Fibroblast of lung (primary cell): ENCODE measurements around the gene SELP. TPM values are rescaled to one million over a fixed set of nuclear protein-coding genes. Genes with fewer than 3 reads are reported as not detected.

Experiments
- DNase-seq, 2 donors: peaks; one replicate each; pipeline versions ENCODE4 v3.0.0 to v3.0.0-alpha.2; 2010; ENCODE audit warnings: low read depth in 2 of 2
- H2AFZ ChIP-seq: 2 replicates; pipeline ENCODE4 v1.5.1; 2012; ENCODE audit warnings: low read length, control low read depth, inconsistent platforms
- H3K27ac ChIP-seq: 2 replicates; pipeline ENCODE4 v1.5.1; 2011; ENCODE audit warnings: low read length, control low read depth; ENCODE audit not compliant: insufficient read depth
- H3K27me3 ChIP-seq: 2 replicates; pipeline ENCODE4 v1.5.1; 2011; ENCODE audit warnings: mild to moderate bottlenecking, low read length; ENCODE audit not compliant: control insufficient read depth, insufficient read depth
- H3K36me3 ChIP-seq: 2 replicates; pipeline ENCODE4 v1.5.1; 2011; ENCODE audit warnings: low read length; ENCODE audit not compliant: control insufficient read depth, insufficient read depth
- H3K4me1 ChIP-seq: 2 replicates; pipeline ENCODE4 v1.5.1; 2011; ENCODE audit warnings: low read length; ENCODE audit not compliant: control insufficient read depth, insufficient read depth; ENCODE audit errors: extremely low read depth
- H3K4me2 ChIP-seq: 2 replicates; pipeline ENCODE4 v1.5.1; 2011; ENCODE audit warnings: low read length, control low read depth; ENCODE audit not compliant: insufficient read depth; ENCODE audit errors: extremely low read depth
- H3K4me3 ChIP-seq, 4 experiments: fragments of 200-600 bp in 1 of 4; sonication (generic) in 1 of 4; replicated peaks in 1 of 4; 2 replicates each; pipeline ENCODE4 v1.5.1; 2011 to 2016; ENCODE audit warnings: low read length in 4 of 4, low read depth in 3 of 4, mild to moderate bottlenecking in 3 of 4, control low read depth in 2 of 4, inconsistent platforms in 1 of 4, mixed read lengths in 1 of 4; ENCODE audit not compliant: insufficient read depth in 1 of 4; ENCODE audit errors: control extremely low read depth in 1 of 4
- H3K79me2 ChIP-seq: 2 replicates; pipeline ENCODE4 v1.5.1; 2012; ENCODE audit warnings: mild to moderate bottlenecking, low read length, inconsistent platforms; ENCODE audit not compliant: control insufficient read depth, insufficient read depth
- H3K9ac ChIP-seq: 2 replicates; pipeline ENCODE4 v1.5.1; 2011; ENCODE audit warnings: mild to moderate bottlenecking, low read length, control low read depth; ENCODE audit not compliant: insufficient read depth
- H3K9me3 ChIP-seq: 2 replicates; pipeline ENCODE4 v1.5.1; 2012; ENCODE audit warnings: low read depth, low read length; ENCODE audit not compliant: control insufficient read depth, insufficient read depth
- H4K20me1 ChIP-seq: 2 replicates; pipeline ENCODE4 v1.5.1; 2011; ENCODE audit warnings: low read length; ENCODE audit not compliant: control insufficient read depth, insufficient read depth; ENCODE audit errors: extremely low read depth
- EZH2 ChIP-seq: IDR thresholded peaks from 2 replicates; pipeline ENCODE4 v1.5.1; 2012; ENCODE audit warnings: low read length, control low read depth, mild to moderate bottlenecking; ENCODE audit errors: missing control alignments
- polyA plus RNA-seq, 2 donors: library from polyadenylated mRNA; depleted of rRNA in 1 of 2; stranded (reverse) in 1 of 2; unstranded in 1 of 2; fragments of >200 nt; gene quantifications; 2 replicates each; pipeline ENCODE4 v1.2.1, GENCODE V29; 2011 to 2012; ENCODE audit warnings: missing spikeins in 1 of 2
- total RNA-seq: library from RNA; depleted of rRNA; stranded (reverse); fragments of >200 nt; gene quantifications from 2 replicates; pipeline ENCODE4 v1.2.1, GENCODE V29; 2014
- TF ChIP-seq, protein P1 (sequence below), 2 donors: IDR thresholded peaks in 1 of 2; conservative IDR thresholded peaks in 1 of 2; 1 replicate in 1 of 2; 2 replicates in 1 of 2; pipeline ENCODE4 v1.5.1; 2011 to 2012; ENCODE audit warnings: low read length in 2 of 2, control low read depth in 1 of 2, inconsistent platforms in 1 of 2, low read depth in 1 of 2, mild to moderate bottlenecking in 1 of 2

The SELP gene
- total and polyA plus RNA-seq, 2 donors (not counting 1 experiment from before 2014, with no cell fraction given): not detected

DNA sequence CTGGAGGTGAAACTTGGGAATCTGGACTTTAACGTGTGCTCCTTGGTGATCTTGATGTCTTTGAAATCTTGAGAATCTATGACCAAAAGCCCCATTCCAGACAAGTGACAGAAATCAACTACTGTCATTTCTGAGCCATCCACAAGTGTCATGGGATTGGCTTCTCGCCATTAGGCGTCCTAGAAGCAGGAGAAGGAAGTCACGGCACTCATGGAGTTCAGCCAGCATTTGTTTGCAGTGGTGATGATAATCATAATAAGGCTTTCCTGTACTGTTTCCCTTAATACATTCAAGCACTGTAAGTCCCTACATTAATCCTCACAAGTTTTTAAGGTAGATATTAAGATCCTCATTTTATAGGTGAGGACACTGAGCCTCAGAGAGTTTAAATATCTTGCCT, 55.6 kb downstream of the SELP start:
- TF ChIP-seq, protein P1, sequence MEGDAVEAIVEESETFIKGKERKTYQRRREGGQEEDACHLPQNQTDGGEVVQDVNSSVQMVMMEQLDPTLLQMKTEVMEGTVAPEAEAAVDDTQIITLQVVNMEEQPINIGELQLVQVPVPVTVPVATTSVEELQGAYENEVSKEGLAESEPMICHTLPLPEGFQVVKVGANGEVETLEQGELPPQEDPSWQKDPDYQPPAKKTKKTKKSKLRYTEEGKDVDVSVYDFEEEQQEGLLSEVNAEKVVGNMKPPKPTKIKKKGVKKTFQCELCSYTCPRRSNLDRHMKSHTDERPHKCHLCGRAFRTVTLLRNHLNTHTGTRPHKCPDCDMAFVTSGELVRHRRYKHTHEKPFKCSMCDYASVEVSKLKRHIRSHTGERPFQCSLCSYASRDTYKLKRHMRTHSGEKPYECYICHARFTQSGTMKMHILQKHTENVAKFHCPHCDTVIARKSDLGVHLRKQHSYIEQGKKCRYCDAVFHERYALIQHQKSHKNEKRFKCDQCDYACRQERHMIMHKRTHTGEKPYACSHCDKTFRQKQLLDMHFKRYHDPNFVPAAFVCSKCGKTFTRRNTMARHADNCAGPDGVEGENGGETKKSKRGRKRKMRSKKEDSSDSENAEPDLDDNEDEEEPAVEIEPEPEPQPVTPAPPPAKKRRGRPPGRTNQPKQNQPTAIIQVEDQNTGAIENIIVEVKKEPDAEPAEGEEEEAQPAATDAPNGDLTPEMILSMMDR (conservative IDR thresholded peaks at IDR 0.05 in 1 of 2, IDR thresholded peaks at IDR 0.05 in 1 of 2; ENCODE audit: low read depth in 1 of 2, low read length in 2 of 2): no peak
- no peak for TF ChIP-seq EZH2
- Histone ChIP-seq H3K9ac (no peak overlapping the region), H3K4me3 (no peak overlapping the region), H4K20me1 (no peaks in the 10 kb centered on the region), H3K27ac (no peak overlapping the region), H3K4me2 (no peak overlapping the region), H3K4me1 (no peaks in the 10 kb centered on the region), H2AFZ (no peak overlapping the region), H3K79me2 (no peaks in the 10 kb centered on the region), H3K9me3 (no peaks in the 10 kb centered on the region), H3K27me3 (no peaks in the 10 kb centered on the region), H3K36me3 (no peaks in the 10 kb centered on the region)
- no peak for DNase-seq

DNA sequence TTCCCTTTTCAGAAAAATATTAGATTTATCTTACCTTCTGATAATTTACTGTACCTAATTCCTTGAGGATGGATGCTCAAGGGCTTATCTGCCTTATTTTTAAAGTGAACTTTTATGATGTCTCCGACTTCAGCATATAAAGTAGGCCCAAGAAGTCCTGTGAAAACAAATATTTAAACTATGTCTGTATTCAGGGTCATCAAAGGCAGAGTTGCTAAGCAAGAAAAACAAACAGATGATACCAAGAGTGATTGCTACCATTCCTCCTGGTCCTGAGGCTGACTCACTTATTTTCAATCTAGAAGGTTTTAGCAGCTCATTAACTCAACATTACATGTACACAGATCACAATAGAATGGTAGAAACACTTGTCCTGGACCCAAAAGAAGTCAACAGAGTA, 57.7 kb downstream of the SELP start:
- Histone ChIP-seq H3K36me3 (no peaks in the 10 kb centered on the region), H3K79me2 (no peaks in the 10 kb centered on the region), H3K27me3 (no peaks in the 10 kb centered on the region), H2AFZ (no peak overlapping the region), H3K9me3 (no peaks in the 10 kb centered on the region), H3K4me3 (no peak overlapping the region), H3K9ac (no peak overlapping the region), H3K27ac (no peak overlapping the region), H4K20me1 (no peaks in the 10 kb centered on the region), H3K4me1 (no peaks in the 10 kb centered on the region), H3K4me2 (no peak overlapping the region)
- TF ChIP-seq, protein P1 (conservative IDR thresholded peaks at IDR 0.05 in 1 of 2, IDR thresholded peaks at IDR 0.05 in 1 of 2; ENCODE audit: low read depth in 1 of 2, low read length in 2 of 2): no peak
- no peak for TF ChIP-seq EZH2
- peak in 1 of 2 donors; percentile 8 for DNase-seq

DNA sequence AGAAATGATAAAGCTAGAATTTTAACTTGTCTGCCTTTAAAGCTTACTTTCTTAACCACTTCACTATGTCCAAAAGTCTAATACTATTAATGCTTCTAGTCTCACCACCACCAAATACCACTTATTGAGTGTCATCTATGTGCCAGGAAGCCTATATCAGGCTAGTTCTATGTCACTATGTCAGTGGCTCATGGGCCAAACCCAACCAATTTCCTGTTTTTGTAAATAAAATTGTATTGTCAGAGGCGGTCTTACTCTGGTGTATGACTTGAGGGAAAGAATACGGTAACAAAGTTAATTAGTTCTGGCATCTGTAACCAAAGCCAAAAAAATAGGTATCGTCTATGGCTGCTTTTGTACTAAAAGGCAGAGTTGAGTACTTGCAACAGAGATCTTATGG, 58.5 kb downstream of the SELP start:
- H3K36me3 ChIP-seq: no peaks in the 10 kb centered on the region
- TF ChIP-seq EZH2: no peak
- TF ChIP-seq, protein P1 (conservative IDR thresholded peaks at IDR 0.05 in 1 of 2, IDR thresholded peaks at IDR 0.05 in 1 of 2; ENCODE audit: low read depth in 1 of 2, low read length in 2 of 2): no peak
- H3K9me3 ChIP-seq: no peaks in the 10 kb centered on the region
- H3K4me3 ChIP-seq: no peak overlapping the region
- H3K79me2 ChIP-seq: no peaks in the 10 kb centered on the region
- no peak overlapping the region for H3K9ac ChIP-seq
- no peak for DNase-seq
- no peak overlapping the region for H3K4me2 ChIP-seq
- no peaks in the 10 kb centered on the region for H4K20me1 ChIP-seq
- no peak overlapping the region for H3K27ac ChIP-seq
- H3K4me1 ChIP-seq: no peaks in the 10 kb centered on the region
- no peak overlapping the region for H2AFZ ChIP-seq
- H3K27me3 ChIP-seq: no peaks in the 10 kb centered on the region
